HFFc6 (cell line): ENCODE data around the gene ISCA2. TPM values are rescaled to one million over a fixed set of nuclear protein-coding genes. Genes with fewer than 3 reads are reported as not detected.

Source experiments
- DNase-seq: peaks from one replicate; pipeline ENCODE4 v3.0.0-alpha.2; 2018
- H3K27ac Mint-ChIP-seq: 2 replicates; pipeline ENCODE4 v1.8.0; 2020; ENCODE audit warnings: mild to moderate bottlenecking, mixed read lengths
- H3K27me3 Mint-ChIP-seq: 2 replicates; pipeline ENCODE4 v1.8.0; 2021; ENCODE audit warnings: mild to moderate bottlenecking, moderate library complexity, mixed read lengths; ENCODE audit not compliant: insufficient read depth
- H3K36me3 Mint-ChIP-seq: 2 replicates; pipeline ENCODE4 v1.8.0; 2021; ENCODE audit warnings: low read depth, mixed read lengths
- H3K4me1 Mint-ChIP-seq: 2 replicates; pipeline ENCODE4 v1.8.0; 2020; ENCODE audit warnings: low read depth, mixed read lengths
- H3K4me3 Mint-ChIP-seq: 2 replicates; pipeline ENCODE4 v1.8.0; 2020; ENCODE audit warnings: mild to moderate bottlenecking, moderate library complexity, mixed read lengths
- H3K9me3 Mint-ChIP-seq: 2 replicates; pipeline ENCODE4 v1.8.0; 2020; ENCODE audit warnings: mild to moderate bottlenecking, mixed read lengths
- total RNA-seq, 6 experiments: library from RNA; stranded (reverse); fragmentation: NEBNext Ultra II Directional; extraction: Animal tissue kit (Norgen Biotek cat#: 25700); gene quantifications; 2 replicates in 1 of 6; 3 replicates in 5 of 6; pipeline ENCODE4 v1.2.3, GENCODE V29; 2021
- TF ChIP-seq, protein P1 (sequence below): fragments of 200-600 bp; sonication (generic); IDR thresholded peaks from 2 replicates; pipeline ENCODE4 v1.5.0; 2021; ENCODE audit warnings: antibody characterized with exemption, mild to moderate bottlenecking

ISCA2 gene
- total RNA-seq, 6 experiments from 2014 or later, result 27.7 to 39.4 (median 30.5) TPM

DNA sequence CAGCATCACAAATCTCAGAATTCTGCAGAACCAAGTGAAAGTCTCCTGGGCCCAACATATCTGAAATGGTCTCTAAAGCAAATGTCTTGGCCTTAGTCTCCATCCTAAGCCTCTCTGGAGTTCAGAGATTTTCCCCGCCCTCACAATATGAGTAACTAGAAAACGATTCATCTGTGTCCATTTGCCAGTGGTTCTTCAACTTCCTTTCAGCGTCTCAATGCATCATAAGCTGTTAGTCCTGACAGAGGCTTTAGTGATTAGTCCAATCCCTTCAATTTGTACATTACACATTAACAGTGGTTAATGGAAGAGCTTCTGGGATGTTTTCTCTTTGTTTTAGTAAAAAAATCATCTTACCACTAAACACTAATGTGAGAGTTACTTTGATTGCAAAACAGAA, 17.9 kb upstream of the ISCA2 start:
- TF ChIP-seq, protein P1, sequence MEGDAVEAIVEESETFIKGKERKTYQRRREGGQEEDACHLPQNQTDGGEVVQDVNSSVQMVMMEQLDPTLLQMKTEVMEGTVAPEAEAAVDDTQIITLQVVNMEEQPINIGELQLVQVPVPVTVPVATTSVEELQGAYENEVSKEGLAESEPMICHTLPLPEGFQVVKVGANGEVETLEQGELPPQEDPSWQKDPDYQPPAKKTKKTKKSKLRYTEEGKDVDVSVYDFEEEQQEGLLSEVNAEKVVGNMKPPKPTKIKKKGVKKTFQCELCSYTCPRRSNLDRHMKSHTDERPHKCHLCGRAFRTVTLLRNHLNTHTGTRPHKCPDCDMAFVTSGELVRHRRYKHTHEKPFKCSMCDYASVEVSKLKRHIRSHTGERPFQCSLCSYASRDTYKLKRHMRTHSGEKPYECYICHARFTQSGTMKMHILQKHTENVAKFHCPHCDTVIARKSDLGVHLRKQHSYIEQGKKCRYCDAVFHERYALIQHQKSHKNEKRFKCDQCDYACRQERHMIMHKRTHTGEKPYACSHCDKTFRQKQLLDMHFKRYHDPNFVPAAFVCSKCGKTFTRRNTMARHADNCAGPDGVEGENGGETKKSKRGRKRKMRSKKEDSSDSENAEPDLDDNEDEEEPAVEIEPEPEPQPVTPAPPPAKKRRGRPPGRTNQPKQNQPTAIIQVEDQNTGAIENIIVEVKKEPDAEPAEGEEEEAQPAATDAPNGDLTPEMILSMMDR, result no peak
- H3K27ac Mint-ChIP-seq, result peak overlapping the region; percentile 86
- H3K4me3 Mint-ChIP-seq, result peak overlapping the region; percentile 19; the same call in 1 of the 2 replicates
- no peaks in the 10 kb centered on the region for H3K9me3 Mint-ChIP-seq
- peaks cover 27% of the 10 kb centered on the region for H3K4me1 Mint-ChIP-seq
- DNase-seq, result peak; percentile 75
- H3K27me3 Mint-ChIP-seq, result no peaks in the 10 kb centered on the region; the same call in 1 of the 2 replicates
- H3K36me3 Mint-ChIP-seq, result no peaks in the 10 kb centered on the region

DNA sequence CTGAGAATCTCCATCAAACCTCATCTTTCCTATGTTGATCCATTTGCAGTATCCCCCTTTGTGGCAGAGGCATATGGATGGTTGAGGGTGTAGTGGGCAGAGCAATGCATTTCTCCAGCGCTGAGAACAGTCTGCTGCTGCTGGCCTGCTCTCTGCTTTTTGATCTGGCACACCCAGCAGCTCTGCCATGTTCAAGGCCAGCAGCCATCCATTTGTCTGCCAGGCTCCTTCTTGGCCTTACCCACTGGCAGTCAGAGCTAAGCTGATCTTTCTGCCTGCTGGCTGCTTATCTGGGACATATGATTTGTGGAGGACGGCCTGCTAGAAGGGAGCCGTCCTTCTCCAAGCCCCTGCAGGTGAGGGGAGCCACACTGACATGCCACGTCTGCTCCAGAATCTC, 17.5 kb upstream of the ISCA2 start:
- TF ChIP-seq, protein P1, result no peak
- H3K9me3 Mint-ChIP-seq, result no peaks in the 10 kb centered on the region

DNA sequence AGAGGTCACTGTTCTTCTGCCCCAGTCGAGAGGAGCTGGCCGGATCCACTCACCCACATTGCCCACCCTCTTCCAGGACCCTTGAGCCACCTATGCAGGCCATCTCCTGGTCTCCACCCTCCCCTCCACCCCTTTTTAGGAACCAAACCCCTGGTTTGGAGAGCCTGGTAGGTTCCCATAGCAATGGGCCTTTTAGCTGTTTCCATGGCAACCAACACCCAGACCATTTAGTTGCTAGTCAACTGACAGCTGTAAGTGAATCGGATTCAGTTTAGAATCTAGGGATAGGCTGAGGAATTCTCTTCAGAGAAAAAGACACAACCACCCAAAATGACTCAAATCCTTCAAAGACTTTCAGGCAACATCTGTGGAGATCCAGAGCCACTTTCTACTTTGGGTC, 17.0 kb upstream of the ISCA2 start:
- Mint-ChIP-seq H3K4me3 (no peak overlapping the region), H3K27ac (peak overlapping the region; percentile 86), H3K9me3 (no peaks in the 10 kb centered on the region), H3K27me3 (no peaks in the 10 kb centered on the region; the same call in 1 of the 2 replicates), H3K36me3 (no peaks in the 10 kb centered on the region), H3K4me1 (peaks cover 28% of the 10 kb centered on the region)
- DNase-seq, result no peak
- TF ChIP-seq, protein P1, result no peak

More for the DNA sequence above, 17.5 kb upstream of the ISCA2 start:
- H3K4me1 Mint-ChIP-seq, result peaks cover 28% of the 10 kb centered on the region
- no peak for DNase-seq
- no peak overlapping the region; the same call in 1 of the 2 replicates for H3K4me3 Mint-ChIP-seq
- peak overlapping the region; percentile 86 for H3K27ac Mint-ChIP-seq
- no peaks in the 10 kb centered on the region for H3K36me3 Mint-ChIP-seq
- no peaks in the 10 kb centered on the region; the same call in 1 of the 2 replicates for H3K27me3 Mint-ChIP-seq

DNA sequence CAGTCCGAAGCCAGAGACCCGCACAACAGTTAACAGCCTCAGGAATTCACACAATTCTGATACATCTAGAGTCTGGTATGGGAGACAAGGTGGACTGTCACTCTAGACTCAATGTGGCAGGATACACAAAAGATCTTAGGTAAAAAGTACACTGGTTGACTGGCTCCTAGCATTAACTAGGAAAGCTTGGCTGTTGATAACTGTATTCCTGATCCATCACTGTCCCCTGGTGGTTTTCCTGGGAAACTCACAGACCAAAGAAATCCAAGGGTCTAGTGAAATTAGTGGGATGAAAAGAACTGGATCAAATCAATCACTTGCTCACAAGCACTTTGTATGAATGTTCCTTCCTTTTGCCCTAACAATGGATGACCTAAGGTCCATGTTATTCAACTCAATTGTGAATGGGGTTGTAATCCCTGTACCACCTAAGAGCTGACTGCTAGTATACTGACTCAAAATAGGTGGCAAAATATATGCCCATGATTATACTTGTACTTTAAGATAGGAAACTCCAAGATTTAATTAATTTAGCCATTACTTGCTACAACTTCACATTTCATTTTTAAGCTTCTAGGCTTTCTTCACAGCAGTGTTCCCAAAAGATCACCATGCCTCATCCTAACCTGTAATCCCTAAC, 14.4 kb upstream of the ISCA2 start:
- DNase-seq, result peak; percentile 24
- no peaks in the 10 kb centered on the region for H3K36me3 Mint-ChIP-seq
- peaks cover 37% of the 10 kb centered on the region for H3K4me1 Mint-ChIP-seq
- no peaks in the 10 kb centered on the region for H3K9me3 Mint-ChIP-seq
- no peak overlapping the region for H3K27ac Mint-ChIP-seq
- H3K27me3 Mint-ChIP-seq, result no peaks in the 10 kb centered on the region; the same call in 1 of the 2 replicates
- H3K4me3 Mint-ChIP-seq, result no peak overlapping the region
- TF ChIP-seq, protein P1, result peak; percentile 90

DNA sequence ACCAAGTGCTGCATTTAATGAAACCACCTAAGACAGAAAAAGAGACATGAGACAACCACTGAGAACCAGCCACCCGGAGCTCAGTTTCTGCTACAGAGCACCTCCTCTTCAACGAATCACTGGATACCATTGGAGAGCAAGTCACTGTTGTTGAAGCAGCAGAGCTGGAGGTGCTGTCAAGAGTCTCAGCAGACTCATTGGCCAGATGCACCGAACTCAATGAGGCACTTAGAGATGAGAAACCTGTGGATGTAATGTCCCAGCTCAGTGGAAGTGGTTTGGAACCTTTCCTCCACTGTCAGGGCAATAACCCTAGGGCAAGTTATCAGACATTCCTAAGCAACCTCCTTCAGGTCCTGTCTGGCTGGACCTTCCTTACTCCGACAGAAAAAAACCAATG, 13.5 kb upstream of the ISCA2 start:
- no peak overlapping the region for H3K4me3 Mint-ChIP-seq
- no peaks in the 10 kb centered on the region; the same call in 1 of the 2 replicates for H3K27me3 Mint-ChIP-seq
- no peaks in the 10 kb centered on the region for H3K9me3 Mint-ChIP-seq
- no peak for DNase-seq
- TF ChIP-seq, protein P1, result no peak
- H3K27ac Mint-ChIP-seq, result no peak overlapping the region; the same call in 1 of the 2 replicates
- H3K4me1 Mint-ChIP-seq, result peaks cover 36% of the 10 kb centered on the region
- H3K36me3 Mint-ChIP-seq, result no peaks in the 10 kb centered on the region
